ENCODE results near the gene RGCC.

DNA sequence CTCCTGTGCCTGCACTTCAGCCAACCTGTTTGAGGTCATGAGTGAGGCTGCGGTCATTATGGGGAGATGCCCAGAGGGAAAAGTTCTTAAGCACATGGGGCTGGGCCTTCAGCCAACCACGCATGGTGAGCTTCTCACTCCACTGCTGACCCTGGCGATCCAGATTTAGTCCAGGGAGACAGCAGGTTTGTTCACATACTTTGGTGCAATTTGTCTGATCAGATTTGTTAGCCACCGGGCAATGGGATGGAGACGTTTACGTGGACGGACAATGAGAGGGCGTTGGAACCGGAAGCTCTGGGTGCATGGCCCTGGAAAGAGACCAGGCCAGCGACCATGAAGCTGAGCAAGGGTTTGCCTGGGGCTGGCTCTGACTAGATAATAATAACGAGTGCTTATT is 56.2 kb downstream of the RGCC start:
- TF ChIP-seq CTCF (IDR thresholded peaks at IDR 0.05; ENCODE audit: low read length) (no peak), EZH2 (optimal IDR thresholded peaks at IDR 0.05; ENCODE audit: low read depth, low read length) (no peak), EZH2phosphoT487 (IDR thresholded peaks at IDR 0.05; ENCODE audit: low read length) (no peak)

All from MM.1S (cell line).